GM23338 (cell line): ENCODE measurements around the gene PPP1R12A. TPM values are rescaled to one million over a fixed set of nuclear protein-coding genes. Genes with fewer than 3 reads are reported as not detected.

Experiments used
- ATAC-seq: fragments of 200-7000 bp; cut with Tn5 transposase; 3 replicates; pipeline ENCODE4 v1.9.1; 2020
- DNase-seq: peaks from one replicate; pipeline ENCODE4 v3.0.0-alpha.2; 2015; ENCODE audit warnings: low spot score
- H2AFZ ChIP-seq: fragments of 200-600 bp; sonication (generic); 2 replicates; pipeline ENCODE4 v1.8.0; 2016; ENCODE audit warnings: antibody characterized with exemption, mild to moderate bottlenecking, moderate library complexity
- H3F3A ChIP-seq: fragments of 200-600 bp; sonication (generic); replicated peaks from 2 replicates; pipeline ENCODE4 v1.8.0; 2017; ENCODE audit warnings: antibody characterized with exemption, mixed run types, low read depth
- H3K27ac ChIP-seq: fragments of 200-600 bp; sonication (generic); 2 replicates; pipeline ENCODE4 v1.6.1; 2016; ENCODE audit warnings: low read depth
- H3K27me3 ChIP-seq: fragments of 200-600 bp; sonication (generic); 2 replicates; pipeline ENCODE4 v1.8.0; 2016; ENCODE audit warnings: mild to moderate bottlenecking, mixed run types, moderate library complexity; ENCODE audit not compliant: insufficient read depth
- H3K36me3 ChIP-seq: fragments of 200-600 bp; sonication (generic); 2 replicates; pipeline ENCODE4 v1.8.0; 2016; ENCODE audit warnings: mild to moderate bottlenecking; ENCODE audit not compliant: insufficient read depth
- H3K4me1 ChIP-seq: fragments of 200-600 bp; sonication (generic); 2 replicates; pipeline ENCODE4 v1.8.0; 2016; ENCODE audit warnings: mild to moderate bottlenecking, moderate library complexity; ENCODE audit not compliant: insufficient read depth
- H3K4me2 ChIP-seq: fragments of 200-600 bp; sonication (generic); 2 replicates; pipeline ENCODE4 v1.7.1; 2017; ENCODE audit warnings: mixed run types
- H3K4me3 ChIP-seq: fragments of 200-600 bp; sonication (generic); 2 replicates; pipeline ENCODE4 v1.6.1; 2016; ENCODE audit warnings: mixed run types
- H3K79me2 ChIP-seq: fragments of 200-600 bp; sonication (generic); replicated peaks from 2 replicates; pipeline ENCODE4 v1.8.0; 2017; ENCODE audit warnings: mild to moderate bottlenecking; ENCODE audit not compliant: insufficient read depth
- H3K9me2 ChIP-seq: fragments of 200-600 bp; sonication (generic); 2 replicates; pipeline ENCODE4 v1.8.0; 2017; ENCODE audit not compliant: insufficient read depth
- H4K20me1 ChIP-seq: fragments of 200-600 bp; sonication (generic); replicated peaks from 2 replicates; pipeline ENCODE4 v1.8.0; 2017; ENCODE audit warnings: mild to moderate bottlenecking; ENCODE audit not compliant: insufficient read depth
- H3K27ac Mint-ChIP-seq: 2 replicates; pipeline ENCODE4 v1.8.0; 2020; ENCODE audit warnings: inconsistent platforms, mild to moderate bottlenecking, moderate library complexity, mixed read lengths
- H3K27me3 Mint-ChIP-seq: 3 replicates; pipeline ENCODE4 v1.8.0; 2022; ENCODE audit warnings: low read depth, mild to moderate bottlenecking, moderate library complexity, mixed read lengths, inconsistent platforms; ENCODE audit not compliant: insufficient read depth, poor library complexity
- H3K36me3 Mint-ChIP-seq: 3 replicates; pipeline ENCODE4 v1.8.0; 2021; ENCODE audit warnings: low read depth, mild to moderate bottlenecking, inconsistent platforms, moderate library complexity, mixed read lengths
- H3K4me1 Mint-ChIP-seq: 3 replicates; pipeline ENCODE4 v1.8.0; 2020; ENCODE audit warnings: mild to moderate bottlenecking, inconsistent platforms, mixed read lengths
- H3K4me3 Mint-ChIP-seq: 3 replicates; pipeline ENCODE4 v1.8.0; 2021; ENCODE audit warnings: moderate library complexity, mild to moderate bottlenecking, inconsistent platforms, mixed read lengths
- H3K9me3 Mint-ChIP-seq: 3 replicates; pipeline ENCODE4 v1.8.0; 2020; ENCODE audit warnings: moderate library complexity, mild to moderate bottlenecking, inconsistent platforms, mixed read lengths
- CREB1 ChIP-seq: fragments of 250-450 bp; sonication (Bioruptor Pico); IDR thresholded peaks from 2 replicates; pipeline ENCODE4 v1.5.0; 2020; ENCODE audit warnings: low read depth, mild to moderate bottlenecking, moderate library complexity
- ETS1 ChIP-seq: IDR thresholded peaks from 2 replicates; pipeline ENCODE4 v1.6.1; 2016; ENCODE audit warnings: antibody characterized with exemption
- EZH2 ChIP-seq: fragments of 200-600 bp; sonication (generic); IDR thresholded peaks from one replicate; pipeline ENCODE4 v1.8.0; 2017; ENCODE audit warnings: antibody characterized with exemption, mild to moderate bottlenecking, low read depth; ENCODE audit not compliant: unreplicated experiment
- EZH2phosphoT487 ChIP-seq: fragments of 200-600 bp; sonication (generic); IDR thresholded peaks from one replicate; pipeline ENCODE4 v1.8.1; 2018; ENCODE audit warnings: antibody characterized with exemption; ENCODE audit not compliant: unreplicated experiment
- JUNB ChIP-seq: IDR thresholded peaks from one replicate; pipeline ENCODE4 v1.6.1; 2016; ENCODE audit warnings: antibody characterized with exemption; ENCODE audit not compliant: unreplicated experiment
- NANOG ChIP-seq: IDR thresholded peaks from 2 replicates; pipeline ENCODE4 v1.6.1; 2016; ENCODE audit warnings: antibody characterized with exemption, borderline replicate concordance
- POLR2AphosphoS5 ChIP-seq: IDR thresholded peaks from 2 replicates; pipeline ENCODE4 v1.6.1; 2016; ENCODE audit warnings: antibody characterized with exemption, low read depth
- REST ChIP-seq: IDR thresholded peaks from one replicate; pipeline ENCODE4 v1.6.1; 2018; ENCODE audit warnings: antibody characterized with exemption; ENCODE audit not compliant: unreplicated experiment
- STAT1 ChIP-seq: IDR thresholded peaks from one replicate; pipeline ENCODE4 v1.6.1; 2016; ENCODE audit warnings: antibody characterized with exemption; ENCODE audit not compliant: unreplicated experiment
- ZNF114 ChIP-seq: fragments of 250-450 bp; sonication (Bioruptor Pico); IDR thresholded peaks from 2 replicates; pipeline ENCODE4 v1.5.0; 2020; ENCODE audit warnings: mild to moderate bottlenecking, moderate library complexity
- ZNF331 ChIP-seq: fragments of 250-450 bp; sonication (Bioruptor Pico); IDR thresholded peaks from 2 replicates; pipeline ENCODE4 v1.5.0; 2020; ENCODE audit warnings: low read depth, mild to moderate bottlenecking, moderate library complexity
- polyA plus RNA-seq: library from polyadenylated mRNA; unstranded; fragments of >200 nt; fragmentation: Nextera tagmentation; extraction: Ambion mirVana; gene quantifications from 2 replicates; pipeline ENCODE4 v1.2.1, GENCODE V29; 2016
- total RNA-seq: library from RNA; depleted of rRNA; stranded (reverse); fragments of >200 nt; shearing (Covaris generic); gene quantifications from 2 replicates; pipeline ENCODE4 v1.2.3, GENCODE V29; 2014
- TF ChIP-seq, protein P1 (sequence below): fragments of 250-450 bp; sonication (Bioruptor Pico); IDR thresholded peaks from 2 replicates; pipeline ENCODE4 v1.5.0; 2020; ENCODE audit warnings: mild to moderate bottlenecking, moderate library complexity
- TF ChIP-seq, protein P2 (sequence below), 2 experiments: fragments of 200-600 bp in 1 of 2; sonication (generic) in 1 of 2; conservative IDR thresholded peaks; 2 replicates each; pipeline versions ENCODE4 v1.5.1 to v1.6.1; 2016 to 2017; ENCODE audit warnings: antibody characterized with exemption in 2 of 2, low read depth in 2 of 2, mild to moderate bottlenecking in 2 of 2, moderate library complexity in 1 of 2

Gene PPP1R12A
- total and polyA plus RNA-seq, 2 experiments from 2014 or later, result 91.6 to 146 TPM

DNA sequence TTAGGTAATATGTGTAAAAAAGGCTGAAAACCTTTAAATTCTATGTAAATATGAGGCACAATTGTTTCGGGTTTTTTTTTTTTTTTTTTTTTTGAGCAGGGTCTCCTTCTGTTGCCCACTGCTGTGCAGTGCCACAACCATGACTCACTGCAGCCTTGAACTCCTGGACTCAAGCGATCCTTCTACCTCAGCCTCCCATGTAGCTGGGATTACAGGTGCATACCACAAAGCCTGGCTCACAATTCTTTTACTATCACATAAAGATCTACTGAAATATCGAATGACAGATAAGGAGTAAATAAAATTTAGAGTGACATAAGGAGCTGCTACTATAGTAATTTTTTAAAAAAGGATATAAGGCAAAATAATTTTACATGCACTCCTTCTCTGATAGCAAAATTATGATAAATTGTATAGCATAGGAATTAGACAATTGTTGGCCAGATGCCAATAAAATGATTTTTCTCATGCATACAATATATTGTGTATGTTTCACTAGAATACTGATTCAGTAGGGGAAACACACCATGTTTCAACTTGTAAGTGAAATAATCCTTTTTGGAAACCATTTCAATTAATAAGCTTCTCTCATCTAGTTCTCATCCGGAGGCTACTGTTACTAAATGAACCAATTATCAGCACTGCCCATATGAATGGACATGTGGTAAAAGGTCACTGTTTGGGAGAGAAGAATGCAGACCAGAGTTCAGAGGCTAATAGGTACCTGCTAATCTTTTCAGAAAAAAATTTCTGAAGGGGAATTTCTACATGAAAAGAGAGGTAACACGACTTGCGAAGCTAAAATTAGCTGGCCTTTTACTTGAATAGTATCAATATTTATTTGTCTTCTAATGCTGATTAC lies 108.4 kb downstream of the PPP1R12A start:
- ATAC-seq, result no peak
- 0 out of 2 replicates have a peak, but pooled peaks cover 4% of the 10 kb centered on the region for H3K79me2 ChIP-seq

More for the DNA sequence above, 108.4 kb downstream of the PPP1R12A start:
- no peaks in the 10 kb centered on the region for H3K36me3 ChIP-seq
- H3K36me3 Mint-ChIP-seq, result no peaks in the 10 kb centered on the region
- H3K4me2 ChIP-seq, result no peak overlapping the region
- peaks cover 2% of the 10 kb centered on the region for H3K27me3 Mint-ChIP-seq
- H3K27me3 ChIP-seq, result no peaks in the 10 kb centered on the region
- peaks cover 11% of the 10 kb centered on the region; the same call in 2 of the 3 replicates for H3K4me1 Mint-ChIP-seq
- no peak overlapping the region for H3K27ac Mint-ChIP-seq
- no peak overlapping the region for H3K4me3 ChIP-seq
- H3F3A ChIP-seq, result no peaks in the 10 kb centered on the region
- no peak overlapping the region for H2AFZ ChIP-seq
- TF ChIP-seq STAT1, result no peak
- TF ChIP-seq ETS1, result no peak
- TF ChIP-seq EZH2phosphoT487, result no peak
- no peak for TF ChIP-seq NANOG
- no peak for TF ChIP-seq REST
- TF ChIP-seq CREB1 (CRISPR knock-in tag), result no peak
- TF ChIP-seq, protein P1, sequence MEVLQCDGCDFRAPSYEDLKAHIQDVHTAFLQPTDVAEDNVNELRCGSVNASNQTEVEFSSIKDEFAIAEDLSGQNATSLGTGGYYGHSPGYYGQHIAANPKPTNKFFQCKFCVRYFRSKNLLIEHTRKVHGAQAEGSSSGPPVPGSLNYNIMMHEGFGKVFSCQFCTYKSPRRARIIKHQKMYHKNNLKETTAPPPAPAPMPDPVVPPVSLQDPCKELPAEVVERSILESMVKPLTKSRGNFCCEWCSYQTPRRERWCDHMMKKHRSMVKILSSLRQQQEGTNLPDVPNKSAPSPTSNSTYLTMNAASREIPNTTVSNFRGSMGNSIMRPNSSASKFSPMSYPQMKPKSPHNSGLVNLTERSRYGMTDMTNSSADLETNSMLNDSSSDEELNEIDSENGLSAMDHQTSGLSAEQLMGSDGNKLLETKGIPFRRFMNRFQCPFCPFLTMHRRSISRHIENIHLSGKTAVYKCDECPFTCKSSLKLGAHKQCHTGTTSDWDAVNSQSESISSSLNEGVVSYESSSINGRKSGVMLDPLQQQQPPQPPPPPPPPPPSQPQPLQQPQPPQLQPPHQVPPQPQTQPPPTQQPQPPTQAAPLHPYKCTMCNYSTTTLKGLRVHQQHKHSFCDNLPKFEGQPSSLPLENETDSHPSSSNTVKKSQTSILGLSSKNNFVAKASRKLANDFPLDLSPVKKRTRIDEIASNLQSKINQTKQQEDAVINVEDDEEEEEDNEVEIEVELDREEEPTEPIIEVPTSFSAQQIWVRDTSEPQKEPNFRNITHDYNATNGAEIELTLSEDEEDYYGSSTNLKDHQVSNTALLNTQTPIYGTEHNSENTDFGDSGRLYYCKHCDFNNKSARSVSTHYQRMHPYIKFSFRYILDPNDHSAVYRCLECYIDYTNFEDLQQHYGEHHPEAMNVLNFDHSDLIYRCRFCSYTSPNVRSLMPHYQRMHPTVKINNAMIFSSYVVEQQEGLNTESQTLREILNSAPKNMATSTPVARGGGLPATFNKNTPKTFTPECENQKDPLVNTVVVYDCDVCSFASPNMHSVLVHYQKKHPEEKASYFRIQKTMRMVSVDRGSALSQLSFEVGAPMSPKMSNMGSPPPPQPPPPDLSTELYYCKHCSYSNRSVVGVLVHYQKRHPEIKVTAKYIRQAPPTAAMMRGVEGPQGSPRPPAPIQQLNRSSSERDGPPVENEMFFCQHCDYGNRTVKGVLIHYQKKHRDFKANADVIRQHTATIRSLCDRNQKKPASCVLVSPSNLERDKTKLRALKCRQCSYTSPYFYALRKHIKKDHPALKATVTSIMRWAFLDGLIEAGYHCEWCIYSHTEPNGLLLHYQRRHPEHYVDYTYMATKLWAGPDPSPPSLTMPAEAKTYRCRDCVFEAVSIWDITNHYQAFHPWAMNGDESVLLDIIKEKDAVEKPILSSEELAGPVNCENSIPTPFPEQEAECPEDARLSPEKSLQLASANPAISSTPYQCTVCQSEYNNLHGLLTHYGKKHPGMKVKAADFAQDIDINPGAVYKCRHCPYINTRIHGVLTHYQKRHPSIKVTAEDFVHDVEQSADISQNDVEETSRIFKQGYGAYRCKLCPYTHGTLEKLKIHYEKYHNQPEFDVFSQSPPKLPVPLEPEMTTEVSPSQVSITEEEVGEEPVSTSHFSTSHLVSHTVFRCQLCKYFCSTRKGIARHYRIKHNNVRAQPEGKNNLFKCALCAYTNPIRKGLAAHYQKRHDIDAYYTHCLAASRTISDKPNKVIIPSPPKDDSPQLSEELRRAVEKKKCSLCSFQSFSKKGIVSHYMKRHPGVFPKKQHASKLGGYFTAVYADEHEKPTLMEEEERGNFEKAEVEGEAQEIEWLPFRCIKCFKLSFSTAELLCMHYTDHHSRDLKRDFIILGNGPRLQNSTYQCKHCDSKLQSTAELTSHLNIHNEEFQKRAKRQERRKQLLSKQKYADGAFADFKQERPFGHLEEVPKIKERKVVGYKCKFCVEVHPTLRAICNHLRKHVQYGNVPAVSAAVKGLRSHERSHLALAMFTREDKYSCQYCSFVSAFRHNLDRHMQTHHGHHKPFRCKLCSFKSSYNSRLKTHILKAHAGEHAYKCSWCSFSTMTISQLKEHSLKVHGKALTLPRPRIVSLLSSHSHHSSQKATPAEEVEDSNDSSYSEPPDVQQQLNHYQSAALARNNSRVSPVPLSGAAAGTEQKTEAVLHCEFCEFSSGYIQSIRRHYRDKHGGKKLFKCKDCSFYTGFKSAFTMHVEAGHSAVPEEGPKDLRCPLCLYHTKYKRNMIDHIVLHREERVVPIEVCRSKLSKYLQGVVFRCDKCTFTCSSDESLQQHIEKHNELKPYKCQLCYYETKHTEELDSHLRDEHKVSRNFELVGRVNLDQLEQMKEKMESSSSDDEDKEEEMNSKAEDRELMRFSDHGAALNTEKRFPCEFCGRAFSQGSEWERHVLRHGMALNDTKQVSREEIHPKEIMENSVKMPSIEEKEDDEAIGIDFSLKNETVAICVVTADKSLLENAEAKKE (CRISPR knock-in tag), result no peak
- no peak for TF ChIP-seq JUNB
- no peak for TF ChIP-seq EZH2
- TF ChIP-seq, protein P2, sequence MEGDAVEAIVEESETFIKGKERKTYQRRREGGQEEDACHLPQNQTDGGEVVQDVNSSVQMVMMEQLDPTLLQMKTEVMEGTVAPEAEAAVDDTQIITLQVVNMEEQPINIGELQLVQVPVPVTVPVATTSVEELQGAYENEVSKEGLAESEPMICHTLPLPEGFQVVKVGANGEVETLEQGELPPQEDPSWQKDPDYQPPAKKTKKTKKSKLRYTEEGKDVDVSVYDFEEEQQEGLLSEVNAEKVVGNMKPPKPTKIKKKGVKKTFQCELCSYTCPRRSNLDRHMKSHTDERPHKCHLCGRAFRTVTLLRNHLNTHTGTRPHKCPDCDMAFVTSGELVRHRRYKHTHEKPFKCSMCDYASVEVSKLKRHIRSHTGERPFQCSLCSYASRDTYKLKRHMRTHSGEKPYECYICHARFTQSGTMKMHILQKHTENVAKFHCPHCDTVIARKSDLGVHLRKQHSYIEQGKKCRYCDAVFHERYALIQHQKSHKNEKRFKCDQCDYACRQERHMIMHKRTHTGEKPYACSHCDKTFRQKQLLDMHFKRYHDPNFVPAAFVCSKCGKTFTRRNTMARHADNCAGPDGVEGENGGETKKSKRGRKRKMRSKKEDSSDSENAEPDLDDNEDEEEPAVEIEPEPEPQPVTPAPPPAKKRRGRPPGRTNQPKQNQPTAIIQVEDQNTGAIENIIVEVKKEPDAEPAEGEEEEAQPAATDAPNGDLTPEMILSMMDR (conservative IDR thresholded peaks at IDR 0.05; ENCODE audit: low read depth in 2 of 2), result no peak
- TF ChIP-seq ZNF114, result no peak
- no peak for TF ChIP-seq POLR2AphosphoS5
- no peak for TF ChIP-seq ZNF331 (CRISPR knock-in tag)
- H3K9me2 ChIP-seq, result no peaks in the 10 kb centered on the region
- H3K4me1 ChIP-seq, result peaks cover 6% of the 10 kb centered on the region; the same call in 1 of the 2 replicates
- H3K9me3 Mint-ChIP-seq, result no peaks in the 10 kb centered on the region
- no peaks in the 10 kb centered on the region for H4K20me1 ChIP-seq
- no peak overlapping the region for H3K27ac ChIP-seq
- H3K4me3 Mint-ChIP-seq, result no peak overlapping the region
- no peak for DNase-seq
